ENCODE measurements around the gene TYMP.

Gene TYMP

DNA sequence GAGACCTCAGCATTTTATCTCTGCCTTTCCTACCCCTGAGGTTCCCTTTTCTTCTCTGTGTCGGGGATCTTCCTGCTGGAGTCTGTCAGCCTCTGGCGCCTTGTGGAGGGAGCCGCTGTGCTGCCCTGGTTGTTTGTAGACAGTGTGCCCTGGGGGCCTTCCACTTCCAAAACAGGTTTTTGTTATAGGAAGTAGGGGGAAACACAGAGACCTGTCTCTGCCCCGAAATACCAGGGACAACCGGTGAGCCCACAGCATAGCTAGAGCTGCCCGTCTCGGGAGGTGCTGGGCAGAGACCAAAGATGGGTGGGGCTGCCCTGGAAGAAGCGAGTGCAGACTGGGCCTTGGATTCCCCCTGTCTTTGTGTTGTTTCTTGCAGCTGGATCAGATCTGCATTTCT, 13.7 kb downstream of the TYMP start:
- ATAC-seq: no peak
- Mint-ChIP-seq H3K9me3 (no peaks in the 10 kb centered on the region), H3K27ac (no peak overlapping the region), H3K4me1 (peaks cover 30% of the 10 kb centered on the region), H3K4me3 (no peak overlapping the region), H3K36me3 (peaks cover 86% of the 10 kb centered on the region)
- no peak for DNase-seq (ENCODE audit: low spot score in 2 of 2)

DNA sequence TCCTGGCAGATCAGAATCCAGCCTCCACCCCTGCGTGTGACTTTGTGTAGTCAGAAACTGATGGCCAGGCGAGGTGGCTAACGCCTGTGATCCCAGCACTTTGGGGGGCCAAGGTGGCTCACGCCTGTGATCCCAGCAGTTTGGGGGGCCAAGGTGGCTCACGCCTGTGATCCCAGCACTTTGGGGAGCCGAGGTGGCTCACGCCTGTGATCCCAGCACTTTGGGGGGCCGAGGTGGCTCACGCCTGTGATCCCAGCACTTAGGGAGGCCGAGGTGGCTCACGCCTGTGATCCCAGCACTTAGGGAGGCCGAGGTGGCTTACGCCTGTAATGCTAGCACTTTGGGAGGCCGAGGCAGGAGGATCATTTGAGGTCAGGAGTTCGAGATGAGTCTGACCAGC, 16.6 kb downstream of the TYMP start:
- DNase-seq (ENCODE audit: low spot score in 2 of 2) (no peak), ATAC-seq (no peak)
- Mint-ChIP-seq H3K27ac (no peak overlapping the region), H3K4me1 (peaks cover 44% of the 10 kb centered on the region), H3K36me3 (peaks cover 87% of the 10 kb centered on the region), H3K4me3 (no peak overlapping the region), H3K9me3 (no peaks in the 10 kb centered on the region)

DNA sequence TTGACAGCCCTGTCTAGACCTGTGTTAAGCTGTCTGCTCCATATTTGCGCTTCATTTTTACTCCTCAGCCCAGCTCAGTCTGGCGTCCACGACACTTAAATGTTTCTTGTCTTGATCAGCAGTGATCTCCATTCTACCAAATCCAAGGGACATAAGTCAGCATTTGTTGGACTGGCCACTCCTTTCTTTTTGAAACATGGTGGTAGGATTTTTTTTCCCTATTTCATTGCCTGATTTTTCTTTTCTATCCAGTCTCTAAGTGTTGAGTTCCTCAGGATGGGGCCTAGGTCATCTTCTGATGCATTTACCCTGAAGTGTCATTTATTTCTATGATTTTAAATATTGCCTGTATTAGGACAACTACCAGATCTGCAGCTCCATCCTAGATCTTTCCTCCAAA, 20.9 kb downstream of the TYMP start:
- Mint-ChIP-seq H3K4me3 (peak overlapping the region; percentile 96), H3K36me3 (peaks cover 64% of the 10 kb centered on the region), H3K27ac (peak overlapping the region; percentile 97), H3K9me3 (no peaks in the 10 kb centered on the region), H3K4me1 (peaks cover 32% of the 10 kb centered on the region)
- ATAC-seq: no peak
- no peak for DNase-seq (ENCODE audit: low spot score in 2 of 2)

DNA sequence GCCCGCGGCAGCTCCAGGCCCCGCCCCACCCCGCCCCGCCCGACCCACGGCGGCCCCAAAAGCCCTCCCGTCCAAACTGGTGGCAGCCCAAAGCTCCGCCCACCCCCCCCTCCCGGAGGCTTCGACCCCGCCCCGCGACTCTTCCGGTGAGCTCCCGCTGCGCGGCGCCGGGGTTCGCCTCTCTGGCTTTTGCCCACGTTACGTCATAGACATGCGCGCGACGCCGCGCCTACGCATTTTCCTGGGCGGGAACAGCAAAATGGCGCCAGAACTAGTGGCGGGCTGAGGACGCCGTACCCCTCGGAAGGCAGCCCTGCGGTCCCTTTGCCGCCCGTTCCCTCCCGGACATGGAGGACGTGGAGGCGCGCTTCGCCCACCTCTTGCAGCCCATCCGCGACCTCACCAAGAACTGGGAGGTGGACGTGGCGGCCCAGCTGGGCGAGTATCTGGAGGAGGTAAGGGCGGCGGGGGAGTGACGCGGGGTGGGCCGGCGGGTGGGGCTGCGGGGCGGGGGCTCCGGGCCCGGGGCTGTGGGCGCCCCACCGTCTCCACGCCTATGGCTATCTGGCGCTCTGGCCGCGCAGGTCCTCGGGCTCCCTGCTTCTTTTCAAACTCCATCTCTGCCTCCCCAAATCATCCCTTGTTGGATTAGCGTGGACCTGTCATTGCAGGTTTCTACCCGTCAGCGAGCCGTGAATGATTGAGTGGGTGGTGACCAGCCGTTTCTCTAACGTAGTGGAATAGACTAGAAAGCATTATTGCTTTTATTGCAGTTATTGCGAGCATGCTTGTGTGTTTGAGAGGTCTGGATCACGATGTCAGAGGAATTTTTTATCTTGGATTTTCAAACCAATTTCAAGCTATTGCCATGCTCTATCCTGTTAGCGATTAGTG, 21.6 kb downstream of the TYMP start, which contains the start of gene NCAPH2:
Gene NCAPH2, plus strand, starts transcription at position 234 of the 894 bp plus-strand sequence. Its CDS starts 114 bp downstream, at position 348.
- Mint-ChIP-seq H3K9me3 (no peaks in the 10 kb centered on the region), H3K4me3 (peak within 1 kb of the TSS; percentile 96), H3K4me1 (peaks cover 27% of the 10 kb centered on the region), H3K27ac (peak within 1 kb of the TSS; percentile 97), H3K36me3 (peaks cover 64% of the 10 kb centered on the region)
- ATAC-seq (peak; percentile 75), DNase-seq (ENCODE audit: low spot score in 2 of 2) (peak; percentile 99)

DNA sequence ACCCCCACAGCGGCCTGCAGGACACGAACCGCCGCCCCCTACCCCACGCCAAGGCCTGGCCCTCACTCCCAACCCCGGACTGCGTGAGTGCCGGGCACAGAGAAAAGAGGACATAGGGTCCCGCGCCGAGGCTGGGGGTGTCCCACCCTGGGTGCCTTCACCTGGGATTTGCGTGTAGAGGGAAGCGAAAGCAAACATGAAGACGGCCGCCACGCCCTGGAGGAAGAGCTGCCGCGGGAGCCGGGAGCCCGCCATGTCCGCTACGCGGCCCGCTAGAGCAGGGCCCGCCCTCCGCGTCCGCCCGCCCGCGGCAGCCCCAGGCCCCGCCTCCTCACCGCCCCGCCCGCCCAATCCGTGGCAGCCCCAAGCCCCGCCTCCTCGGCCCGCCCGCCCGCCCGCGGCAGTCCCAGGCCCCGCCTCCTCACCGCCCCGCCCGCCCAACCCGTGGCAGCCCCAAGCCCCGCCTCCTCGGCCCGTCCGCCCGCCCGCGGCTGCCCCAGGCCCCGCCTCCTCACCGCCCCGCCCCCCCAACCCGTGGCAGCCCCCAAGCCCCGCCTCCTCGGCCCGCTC, 22.3 kb downstream of the TYMP start, which contains the start of gene LMF2:
Gene LMF2, minus strand, starts transcription at position 282 of the 570 bp plus-strand sequence. Its CDS starts 27 bp downstream, at position 255.
- H3K4me1 Mint-ChIP-seq: peaks cover 26% of the 10 kb centered on the region
- H3K36me3 Mint-ChIP-seq: peaks cover 63% of the 10 kb centered on the region
- DNase-seq (ENCODE audit: low spot score in 2 of 2) (peak; percentile 86 to 92), ATAC-seq (peak; percentile 82)
- peak within 1 kb of the TSS; percentile 96 for H3K4me3 Mint-ChIP-seq
- no peaks in the 10 kb centered on the region for H3K9me3 Mint-ChIP-seq
- H3K27ac Mint-ChIP-seq: peak within 1 kb of the TSS; percentile 97

DNA sequence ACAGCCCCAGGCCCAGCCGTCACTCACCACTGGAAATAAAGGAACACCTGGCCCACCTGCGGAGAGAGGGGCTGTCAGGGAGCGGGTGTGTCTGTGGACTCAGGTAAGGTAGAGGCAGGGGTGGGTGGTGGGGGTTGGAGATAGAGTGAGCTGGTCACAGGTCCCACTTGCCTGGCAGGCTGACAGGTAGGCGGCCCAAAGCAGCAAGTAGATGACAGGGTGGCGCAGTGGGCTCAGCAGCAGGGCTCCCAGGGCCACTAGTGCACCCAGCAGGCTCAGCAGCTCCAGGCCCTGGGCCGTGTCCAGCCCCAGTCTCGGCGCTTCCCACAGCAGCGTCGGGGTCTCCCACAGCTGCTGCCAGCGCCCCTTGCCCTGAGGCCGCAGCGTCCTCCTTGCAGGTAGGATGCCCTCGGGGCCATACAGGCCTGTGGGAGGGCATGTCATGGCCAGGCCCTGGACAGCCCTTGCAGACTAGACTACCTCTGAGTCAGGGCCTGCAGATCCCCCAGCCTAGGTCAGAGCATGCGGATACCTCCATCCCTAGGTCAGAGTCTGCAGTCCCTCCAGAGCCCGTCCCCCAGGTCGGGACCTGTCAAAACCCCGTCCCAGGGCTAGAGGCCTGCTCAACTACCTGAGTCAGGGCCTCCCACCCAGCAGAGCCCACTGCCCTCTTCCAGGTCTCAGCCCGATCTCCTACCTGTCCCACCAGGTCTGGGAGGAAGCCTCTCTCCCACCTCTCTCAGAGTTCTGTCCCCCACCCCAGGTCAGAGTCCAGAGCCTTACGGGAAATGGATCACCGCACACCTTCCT, 23.0 kb downstream of the TYMP start:
- Mint-ChIP-seq H3K4me3 (peak overlapping the region; percentile 96), H3K9me3 (no peaks in the 10 kb centered on the region), H3K36me3 (peaks cover 56% of the 10 kb centered on the region), H3K4me1 (peaks cover 21% of the 10 kb centered on the region), H3K27ac (peak overlapping the region; percentile 97)
- peak in 1 of 2 donors; percentile 52 for DNase-seq (ENCODE audit: low spot score in 2 of 2)
- ATAC-seq: peak; percentile 1

DNA sequence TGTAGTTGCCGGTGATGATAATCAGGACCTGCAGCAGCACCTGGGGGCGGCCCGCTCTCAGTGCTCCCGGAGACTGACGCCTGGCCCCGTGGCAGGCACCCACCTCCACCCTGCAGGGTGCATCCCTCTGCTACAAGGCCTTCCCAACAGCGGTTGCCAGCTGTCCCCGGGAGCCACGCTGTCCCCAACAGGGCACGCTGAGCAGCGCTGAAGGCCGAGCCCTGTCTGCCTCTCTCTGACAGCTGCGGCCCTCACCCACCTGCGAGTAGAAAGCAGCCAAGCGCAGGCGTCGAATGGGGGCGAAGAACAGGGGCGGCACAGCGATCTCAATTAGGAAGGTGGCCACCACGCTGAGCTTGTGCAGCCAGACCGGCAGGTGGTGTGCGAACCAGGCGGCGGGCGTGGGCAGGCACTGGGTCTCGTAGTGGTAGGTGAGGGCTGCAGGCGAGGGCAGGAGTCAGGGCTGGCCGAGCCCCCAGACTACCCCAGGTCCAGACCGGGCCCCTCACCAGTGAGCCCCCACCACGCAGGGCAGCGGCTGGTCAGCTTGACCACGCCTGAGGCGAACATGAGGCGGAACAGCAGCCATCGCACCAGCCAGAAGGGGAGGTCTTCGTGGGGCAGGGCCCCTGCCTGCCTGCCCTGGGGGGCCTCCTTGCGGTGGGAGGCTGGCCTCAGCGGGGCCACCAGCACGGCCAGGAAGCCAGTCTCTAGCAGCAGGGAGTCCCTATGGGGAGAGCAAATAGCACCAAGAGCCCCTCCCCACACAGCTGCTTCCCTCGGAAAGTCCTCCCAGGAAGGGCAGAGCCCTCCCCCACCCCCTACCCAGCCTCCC, 23.8 kb downstream of the TYMP start:
- Mint-ChIP-seq H3K36me3 (peaks cover 47% of the 10 kb centered on the region), H3K4me1 (peaks cover 21% of the 10 kb centered on the region), H3K9me3 (no peaks in the 10 kb centered on the region), H3K4me3 (peak overlapping the region; percentile 96), H3K27ac (no peak overlapping the region)
- no peak for ATAC-seq
- peak in 1 of 2 donors; percentile 55 for DNase-seq (ENCODE audit: low spot score in 2 of 2)

DNA sequence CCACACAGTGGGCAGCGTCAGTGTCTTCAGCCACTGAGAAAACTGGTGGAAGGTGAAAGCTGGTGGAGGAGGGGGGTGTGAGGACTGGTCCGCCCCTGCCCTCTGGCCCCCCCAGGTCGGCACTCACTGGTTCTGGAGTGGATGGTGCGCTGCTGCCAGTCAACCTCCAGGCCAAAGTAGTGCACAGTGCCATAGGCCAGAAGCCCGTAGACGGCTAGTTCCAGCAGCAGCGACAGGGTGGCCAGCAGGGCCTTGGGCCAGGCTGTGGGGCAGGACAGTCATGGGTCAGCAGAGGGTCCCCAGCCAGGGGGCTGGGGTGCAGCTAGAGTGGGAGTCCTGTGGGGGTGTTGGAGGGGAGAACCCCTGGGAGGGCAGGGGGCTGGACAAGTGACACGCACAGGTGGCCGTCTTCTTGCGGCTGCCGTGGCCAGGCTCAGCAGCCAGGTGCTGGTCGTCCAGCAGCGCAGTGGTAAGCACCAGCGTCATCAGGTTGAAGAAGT, 24.5 kb downstream of the TYMP start:
- H3K9me3 Mint-ChIP-seq: no peaks in the 10 kb centered on the region
- H3K27ac Mint-ChIP-seq: no peak overlapping the region
- ATAC-seq (no peak), DNase-seq (ENCODE audit: low spot score in 2 of 2) (no peak)
- H3K4me1 Mint-ChIP-seq: peaks cover 21% of the 10 kb centered on the region
- H3K4me3 Mint-ChIP-seq: peak overlapping the region; percentile 96
- H3K36me3 Mint-ChIP-seq: peaks cover 41% of the 10 kb centered on the region

DNA sequence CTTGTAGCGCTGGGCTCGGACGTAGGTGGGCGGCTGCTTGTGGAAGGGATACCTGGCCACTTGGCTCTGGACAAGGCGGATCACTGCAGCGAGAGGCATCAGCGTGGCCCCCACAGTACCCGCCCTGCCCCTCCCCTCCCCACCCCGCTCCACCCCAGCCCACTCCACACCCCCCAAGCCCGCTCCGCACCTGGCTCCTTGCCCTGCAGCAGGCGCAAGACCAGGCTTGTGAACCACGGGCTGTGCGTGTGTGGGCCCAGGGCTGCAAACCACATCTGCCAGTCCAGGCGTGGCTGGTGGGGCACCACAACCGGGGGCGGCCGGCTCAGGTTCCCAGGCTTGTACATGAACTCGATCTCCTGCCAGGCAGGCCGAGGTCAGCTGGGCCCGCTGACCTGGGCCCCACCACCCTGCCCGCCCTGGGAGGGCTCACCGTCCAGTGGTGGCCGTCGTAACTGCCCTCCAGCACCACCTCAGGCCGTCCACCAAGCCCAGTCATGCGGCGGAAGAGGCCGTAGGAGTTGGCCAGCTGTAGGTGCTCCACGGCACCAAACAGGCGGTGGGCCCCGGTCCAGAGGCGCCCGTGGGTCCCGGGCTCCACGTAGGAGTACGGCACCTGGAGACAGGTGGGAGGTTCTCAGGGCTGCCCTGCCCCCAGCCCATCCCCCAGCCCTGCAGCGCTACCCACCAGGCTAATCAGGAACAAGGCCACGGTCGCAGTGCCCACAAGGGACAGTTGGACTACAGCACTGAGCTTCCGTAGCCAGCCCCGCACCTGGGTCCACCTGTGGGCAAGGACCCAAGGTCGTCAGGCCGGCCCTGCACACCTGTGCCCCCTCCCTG, 25.2 kb downstream of the TYMP start:
- ATAC-seq: no peak
- Mint-ChIP-seq H3K4me3 (no peak overlapping the region), H3K27ac (no peak overlapping the region)

DNA sequence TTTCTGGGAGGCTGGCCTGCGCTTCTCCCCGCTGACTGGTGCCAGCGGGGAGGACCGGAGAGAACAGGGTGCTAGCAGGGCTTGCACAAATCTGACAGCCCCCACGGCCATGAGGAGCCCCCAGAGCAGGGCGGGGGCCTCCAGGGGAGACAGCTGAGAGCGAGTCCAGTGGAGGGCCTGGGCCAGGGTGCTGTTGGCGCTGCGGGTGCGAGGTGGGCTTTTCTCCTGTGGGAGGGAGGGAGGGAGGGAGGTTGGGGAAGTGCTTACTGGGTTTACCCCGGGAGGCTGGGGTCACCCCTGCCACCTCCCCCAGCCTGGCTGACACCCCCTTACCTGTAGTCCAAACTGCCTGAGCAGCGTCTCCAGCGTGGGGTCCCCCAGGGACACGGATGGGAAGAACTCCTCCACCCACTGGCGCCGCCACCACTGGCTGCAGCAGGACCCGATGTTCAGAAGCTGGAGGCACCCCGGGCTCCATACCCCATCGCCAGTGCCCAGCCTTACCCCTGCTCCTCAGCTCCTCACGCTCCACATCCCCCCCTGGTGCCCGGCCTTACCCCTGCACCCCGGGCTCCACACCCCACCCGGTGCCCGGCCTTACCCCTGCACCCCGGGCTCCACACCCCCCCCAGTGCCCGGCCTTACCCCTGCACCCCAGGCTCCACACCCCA, 26.2 kb downstream of the TYMP start:
- Mint-ChIP-seq H3K4me3 (no peak overlapping the region), H3K27ac (no peak overlapping the region), H3K36me3 (peaks cover 28% of the 10 kb centered on the region), H3K4me1 (peaks cover 9% of the 10 kb centered on the region), H3K9me3 (no peaks in the 10 kb centered on the region)
- no peak for DNase-seq (ENCODE audit: low spot score in 2 of 2)
- ATAC-seq: no peak

More for the DNA sequence above, 25.2 kb downstream of the TYMP start:
- DNase-seq (ENCODE audit: low spot score in 2 of 2): no peak
- peaks cover 18% of the 10 kb centered on the region for H3K4me1 Mint-ChIP-seq
- H3K9me3 Mint-ChIP-seq: no peaks in the 10 kb centered on the region
- H3K36me3 Mint-ChIP-seq: peaks cover 33% of the 10 kb centered on the region

DNA sequence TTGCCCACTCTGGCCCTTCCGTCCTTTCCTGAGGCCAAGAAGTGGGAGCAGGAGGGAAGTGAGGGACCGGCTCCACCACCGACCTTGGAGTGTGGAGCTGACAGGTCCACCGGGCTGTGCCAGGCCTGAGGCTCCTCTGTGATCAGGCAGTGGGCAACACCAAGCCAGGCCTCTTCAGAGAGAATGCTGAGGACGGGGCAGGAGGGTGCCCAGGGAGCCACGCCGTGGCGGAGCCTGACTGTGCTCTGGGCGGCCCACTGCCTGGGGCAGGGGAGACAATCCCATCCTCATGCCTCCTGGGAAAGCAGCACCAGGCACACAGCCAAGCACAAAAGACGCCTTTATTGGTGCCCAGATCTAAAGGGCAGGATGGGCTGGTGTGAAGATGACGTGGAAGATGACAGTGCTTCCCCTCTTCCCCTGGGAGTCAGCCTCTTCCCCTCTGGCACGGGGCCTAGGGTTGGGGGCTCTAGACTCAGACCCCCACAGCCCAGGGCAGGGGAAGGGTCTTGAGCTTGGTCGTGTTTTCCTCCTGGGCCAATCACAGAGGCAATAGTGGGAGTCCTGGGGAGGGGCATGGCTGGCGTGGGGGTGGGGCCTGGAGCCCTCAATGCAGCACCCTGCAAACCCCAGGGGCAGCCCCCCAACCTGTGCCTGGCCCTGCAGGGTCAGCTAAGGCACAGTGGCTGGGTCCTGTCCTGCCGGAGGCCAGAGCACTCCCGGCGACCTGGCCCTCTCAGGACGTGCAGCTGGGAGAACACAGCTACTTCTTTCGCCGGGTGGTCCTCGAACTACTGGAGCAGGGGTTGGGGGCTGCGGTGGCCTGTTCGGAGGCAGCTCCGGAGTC, 27.0 kb downstream of the TYMP start:
- no peak for ATAC-seq
- Mint-ChIP-seq H3K9me3 (no peaks in the 10 kb centered on the region), H3K27ac (no peak overlapping the region), H3K36me3 (peaks cover 20% of the 10 kb centered on the region), H3K4me1 (peaks cover 16% of the 10 kb centered on the region), H3K4me3 (no peak overlapping the region)
- no peak for DNase-seq (ENCODE audit: low spot score in 2 of 2)

DNA sequence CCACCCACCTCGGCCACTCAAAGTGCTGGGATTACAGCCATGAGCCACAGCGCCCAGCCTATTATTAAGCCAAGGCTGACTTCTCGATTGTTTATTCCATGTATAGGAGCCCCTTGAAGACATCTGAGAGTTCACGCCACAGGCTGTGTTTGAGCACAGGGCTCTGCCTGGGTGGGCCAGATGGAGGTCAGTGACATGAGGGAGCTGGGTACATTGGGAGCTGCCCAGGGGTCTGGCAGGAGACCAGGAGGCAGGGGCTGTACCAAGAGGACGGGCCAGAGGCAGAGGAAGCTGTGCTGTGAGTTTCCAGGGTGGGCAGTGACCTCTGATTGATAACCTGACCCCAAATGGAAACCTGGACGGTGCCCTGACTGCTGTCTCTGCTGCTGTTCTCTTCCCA, 27.7 kb downstream of the TYMP start:
- H3K4me3 Mint-ChIP-seq: no peak overlapping the region
- no peaks in the 10 kb centered on the region for H3K9me3 Mint-ChIP-seq
- ATAC-seq (no peak), DNase-seq (ENCODE audit: low spot score in 2 of 2) (no peak)
- peaks cover 18% of the 10 kb centered on the region for H3K36me3 Mint-ChIP-seq
- peaks cover 13% of the 10 kb centered on the region for H3K4me1 Mint-ChIP-seq
- peak overlapping the region; percentile 52 for H3K27ac Mint-ChIP-seq

All from stimulated activated effector memory CD8-positive, alpha-beta T cell treated with anti-CD3 and anti-CD28 coated beads, Interleukin-12 subunit alpha, Interleukin-12 subunit beta, amount 100 ng/mL, for 72 hours (primary cell).